GM12864 (cell line): Measurements from ENCODE around the gene PDE4D.

Source experiments
- DNase-seq: peaks from one replicate; pipeline ENCODE4 v3.0.0-alpha.2; 2011; ENCODE audit warnings: low read depth
- H3K4me3 ChIP-seq: 2 replicates; pipeline ENCODE4 v1.5.1; 2011; ENCODE audit warnings: mild to moderate bottlenecking, low read depth, low read length, control low read depth
- TF ChIP-seq, protein P1 (sequence below): IDR thresholded peaks from 2 replicates; pipeline ENCODE4 v1.5.1; 2011; ENCODE audit warnings: low read depth, mild to moderate bottlenecking, moderate library complexity, low read length, control low read depth, inconsistent platforms; ENCODE audit errors: missing control alignments

PDE4D gene

DNA sequence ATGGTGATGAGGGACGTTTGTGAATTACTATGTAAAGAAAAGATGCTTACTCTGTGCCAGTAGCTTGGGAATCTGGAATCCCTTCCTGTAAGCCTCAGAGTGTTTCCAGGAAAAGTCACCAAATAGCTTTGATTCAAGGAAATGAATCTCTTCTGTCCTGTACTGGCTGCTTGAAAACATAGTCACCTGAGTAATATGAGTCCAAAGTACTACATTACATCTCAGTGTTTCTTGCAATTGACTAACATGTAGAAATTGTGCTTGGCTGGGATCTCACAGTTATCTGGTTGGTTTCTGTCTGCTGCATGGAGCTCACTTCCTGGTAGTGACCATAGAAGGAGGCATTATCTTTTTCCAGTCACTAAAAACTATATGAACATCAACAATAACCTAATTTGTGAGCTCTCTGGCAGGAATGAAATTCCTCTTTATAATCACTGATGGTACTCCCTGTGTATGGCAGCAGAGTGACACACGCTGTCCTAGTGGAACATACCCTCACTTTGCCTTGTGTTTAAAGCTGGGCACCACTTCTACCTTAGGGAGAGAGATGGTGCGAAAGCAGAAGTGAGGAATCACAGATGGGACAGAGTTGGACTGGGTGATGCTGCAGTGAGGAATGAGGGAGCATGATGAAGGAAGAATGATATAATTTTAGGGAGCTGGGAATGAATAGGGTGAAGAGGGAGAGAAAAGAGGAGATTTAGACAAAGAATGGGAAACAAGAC lies 742.2 kb downstream of the PDE4D start:
- no peak for DNase-seq
- no peak overlapping the region for H3K4me3 ChIP-seq
- TF ChIP-seq, protein P1, sequence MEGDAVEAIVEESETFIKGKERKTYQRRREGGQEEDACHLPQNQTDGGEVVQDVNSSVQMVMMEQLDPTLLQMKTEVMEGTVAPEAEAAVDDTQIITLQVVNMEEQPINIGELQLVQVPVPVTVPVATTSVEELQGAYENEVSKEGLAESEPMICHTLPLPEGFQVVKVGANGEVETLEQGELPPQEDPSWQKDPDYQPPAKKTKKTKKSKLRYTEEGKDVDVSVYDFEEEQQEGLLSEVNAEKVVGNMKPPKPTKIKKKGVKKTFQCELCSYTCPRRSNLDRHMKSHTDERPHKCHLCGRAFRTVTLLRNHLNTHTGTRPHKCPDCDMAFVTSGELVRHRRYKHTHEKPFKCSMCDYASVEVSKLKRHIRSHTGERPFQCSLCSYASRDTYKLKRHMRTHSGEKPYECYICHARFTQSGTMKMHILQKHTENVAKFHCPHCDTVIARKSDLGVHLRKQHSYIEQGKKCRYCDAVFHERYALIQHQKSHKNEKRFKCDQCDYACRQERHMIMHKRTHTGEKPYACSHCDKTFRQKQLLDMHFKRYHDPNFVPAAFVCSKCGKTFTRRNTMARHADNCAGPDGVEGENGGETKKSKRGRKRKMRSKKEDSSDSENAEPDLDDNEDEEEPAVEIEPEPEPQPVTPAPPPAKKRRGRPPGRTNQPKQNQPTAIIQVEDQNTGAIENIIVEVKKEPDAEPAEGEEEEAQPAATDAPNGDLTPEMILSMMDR = no peak

DNA sequence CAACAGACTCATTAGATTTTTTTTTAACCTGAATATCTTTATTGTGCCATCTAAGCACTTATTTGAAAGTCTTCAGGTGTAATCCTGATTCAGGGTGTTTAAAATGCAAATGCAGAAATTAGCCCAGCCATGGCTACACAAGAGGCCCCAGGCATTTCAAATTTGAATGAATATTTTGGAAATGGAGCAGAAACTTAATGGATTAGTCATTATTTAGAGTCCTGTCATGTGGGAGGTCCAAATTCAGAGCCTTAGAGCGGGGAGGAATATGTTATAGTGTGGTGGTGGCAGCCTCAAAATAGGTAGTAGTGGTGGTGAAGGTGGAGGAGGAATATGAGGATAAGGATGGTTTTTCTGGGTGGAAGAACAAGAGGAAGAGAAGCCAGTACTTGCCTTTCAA lies 743.7 kb downstream of the PDE4D start:
- no peak overlapping the region for H3K4me3 ChIP-seq
- no peak for DNase-seq
- TF ChIP-seq, protein P1 = no peak

DNA sequence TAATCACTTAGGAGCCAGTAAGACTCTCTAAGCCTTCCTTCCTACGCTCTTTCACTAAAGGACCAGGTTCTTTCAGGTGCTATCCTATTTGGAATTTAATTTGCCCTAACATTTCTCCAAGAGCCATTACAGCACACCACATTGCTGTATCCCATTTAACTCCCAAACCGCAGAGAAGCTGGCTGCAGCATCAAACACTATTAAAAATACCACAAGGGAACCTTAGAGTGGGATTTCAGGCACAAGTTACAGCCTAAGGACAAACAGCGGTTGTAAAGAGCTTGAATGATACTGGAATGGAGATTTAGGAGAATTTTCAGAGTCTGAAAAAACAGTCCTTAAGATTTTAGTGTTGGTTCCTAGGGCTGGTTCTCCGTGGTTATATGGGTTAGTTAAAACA lies 744.3 kb downstream of the PDE4D start:
- no peak for DNase-seq
- H3K4me3 ChIP-seq = no peak overlapping the region
- TF ChIP-seq, protein P1 = no peak

DNA sequence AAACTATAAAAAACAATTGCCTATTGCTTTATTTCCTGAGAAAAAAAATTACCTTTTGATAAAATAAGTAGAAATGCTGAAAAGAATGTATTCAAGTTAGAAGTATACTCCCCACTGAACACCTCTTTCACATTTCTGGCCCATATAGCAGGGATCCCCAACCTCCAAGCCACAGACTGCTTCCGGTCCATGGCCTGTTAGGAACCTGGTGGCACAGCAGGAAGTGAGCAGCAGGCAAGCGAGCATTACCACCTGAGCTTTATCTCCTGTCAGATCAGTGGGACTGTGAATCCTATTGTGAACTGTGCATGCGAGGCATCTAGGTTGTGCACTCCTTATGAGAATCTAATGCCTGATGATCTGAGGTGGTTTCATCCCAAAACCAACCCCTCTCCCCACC lies 746.8 kb downstream of the PDE4D start:
- no peak overlapping the region for H3K4me3 ChIP-seq
- DNase-seq = no peak
- TF ChIP-seq, protein P1 = no peak

DNA sequence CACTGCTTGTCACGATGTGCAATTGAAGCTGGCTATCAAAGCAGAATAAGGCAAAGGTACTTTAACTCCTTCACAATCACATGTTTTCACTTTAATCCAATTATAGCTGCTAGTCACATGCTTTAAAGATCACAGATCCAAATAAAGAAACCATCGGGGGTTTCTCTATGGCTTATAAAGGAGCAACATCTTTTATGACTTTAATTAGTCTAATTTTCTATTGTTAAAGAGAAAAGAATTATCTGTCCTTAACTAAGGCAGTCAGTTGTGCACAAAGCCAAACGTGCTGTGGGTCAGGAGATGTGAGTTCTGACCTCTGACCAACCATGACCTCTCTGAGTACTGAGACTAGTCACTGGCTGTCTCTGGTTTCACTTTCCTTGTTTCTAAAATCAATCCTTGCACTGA lies 749.6 kb downstream of the PDE4D start:
- no peak overlapping the region for H3K4me3 ChIP-seq
- TF ChIP-seq, protein P1 = no peak
- no peak for DNase-seq

DNA sequence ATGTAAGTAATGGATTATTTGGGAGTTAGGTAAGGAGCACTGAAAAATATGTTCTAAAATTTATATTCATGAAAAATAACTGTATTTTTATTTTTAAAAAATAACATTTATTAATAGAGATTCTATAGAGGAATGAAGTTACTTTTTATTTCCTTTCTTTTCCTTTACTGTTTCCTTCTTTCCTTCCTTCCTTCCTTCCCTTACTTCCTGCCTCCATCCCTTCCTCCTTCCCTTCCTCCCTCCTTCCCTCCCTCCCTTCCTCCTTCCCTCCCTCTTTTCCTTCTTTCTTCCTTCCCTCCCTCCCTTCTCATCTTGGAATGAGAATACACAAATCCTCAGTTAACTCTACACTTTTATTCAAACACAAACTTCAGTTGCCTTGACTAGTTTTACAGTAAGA lies 750.6 kb downstream of the PDE4D start:
- no peak overlapping the region for H3K4me3 ChIP-seq
- DNase-seq = no peak
- TF ChIP-seq, protein P1 = no peak

DNA sequence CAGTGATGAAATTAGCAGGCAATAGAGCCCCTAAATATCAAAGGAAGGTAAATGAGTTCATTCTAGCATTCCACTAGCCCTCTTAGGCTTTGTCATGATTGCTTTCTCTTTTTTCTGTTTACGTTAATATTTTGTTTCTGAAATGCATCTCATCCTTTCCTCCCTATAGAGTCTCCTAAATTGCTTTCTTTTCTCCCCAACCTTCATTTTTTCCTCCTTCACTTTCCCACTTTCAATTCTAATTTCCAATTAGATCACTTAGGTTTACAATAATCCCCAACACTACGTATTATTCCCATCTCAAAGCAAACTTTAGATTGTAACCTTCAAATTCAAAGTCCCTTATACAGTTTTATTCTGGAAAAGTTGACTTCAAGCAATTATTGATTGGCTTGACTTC lies 751.4 kb downstream of the PDE4D start:
- H3K4me3 ChIP-seq = no peak overlapping the region
- no peak for DNase-seq
- TF ChIP-seq, protein P1 = no peak
